Central memory CD4-positive, alpha-beta T cell (primary cell): ENCODE data around the gene CD3E.

Source experiments
- DNase-seq: peaks from one replicate; pipeline ENCODE4 v3.0.0; 2022
- total RNA-seq, 3 experiments: gene quantifications; one replicate each; lab custom pipeline; 2026; lab: John Stamatoyannopoulos, UW

CD3E gene
- 139 to 162 (median 146) reads per million in 3 experiments for total RNA-seq

GRCh38 chr11:118304568-118305248 lies at the start of gene CD3E:
Gene CD3E, plus strand, starts transcription at chr11:118304730. Its CDS starts 223 bp downstream, at chr11:118304953.
- peak; percentile 77 for DNase-seq

DNA sequence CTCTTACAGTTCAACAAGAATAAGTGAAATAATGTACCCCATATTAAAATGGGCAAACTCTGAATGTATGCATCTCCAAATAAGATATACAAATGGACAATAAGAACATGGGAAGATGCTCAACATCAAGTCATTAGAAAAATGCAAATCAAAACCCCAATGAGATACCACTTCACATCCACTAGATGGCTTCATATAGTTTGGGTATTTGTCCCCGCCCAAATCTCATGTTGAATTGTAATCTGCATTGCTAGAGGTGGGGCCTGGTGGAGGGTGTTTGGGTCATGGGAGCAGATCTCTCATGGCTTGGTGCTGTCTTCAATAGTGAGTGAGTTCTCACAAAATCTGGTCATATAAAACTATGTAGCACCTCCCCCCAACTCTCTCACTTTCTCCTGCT lies 46.1 kb upstream of the CD3E start:
- no peak for DNase-seq

- no peak for DNase-seq
These were observed 45.4 kb upstream of the CD3E start for GRCh38 chr11:118259138-118259537.

- DNase-seq = peak; percentile 32
These were observed 44.2 kb upstream of the CD3E start for GRCh38 chr11:118260353-118260752.

DNA sequence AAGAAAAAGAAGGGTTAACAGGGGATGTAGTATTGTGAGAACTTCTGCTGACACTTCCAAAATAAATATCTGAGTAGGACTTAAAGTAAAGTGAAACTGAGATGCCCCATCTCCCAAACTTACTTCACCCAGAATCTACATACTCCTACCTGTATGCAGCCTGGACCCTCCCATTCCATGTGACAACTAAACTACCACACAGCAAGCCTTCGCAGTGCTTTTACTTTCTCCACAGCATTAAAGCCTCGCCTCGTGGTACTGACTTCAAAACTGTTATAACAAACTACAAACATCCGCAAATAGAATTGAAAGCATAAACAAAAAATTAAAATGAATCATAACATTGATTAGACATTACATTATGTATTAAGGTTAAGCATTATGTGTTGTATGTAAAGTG lies 41.4 kb upstream of the CD3E start:
- no peak for DNase-seq

GRCh38 chr11:118263695-118264568 lies 40.6 kb upstream of the CD3E start, which contains the start of gene MPZL2:
Gene MPZL2, minus strand, starts transcription at chr11:118264297. Its CDS starts 144 bp downstream, at chr11:118264153.
- DNase-seq = no peak

GRCh38 chr11:118264569-118265465 lies 39.7 kb upstream of the CD3E start:
- no peak for DNase-seq

GRCh38 chr11:118265954-118266353 lies 38.6 kb upstream of the CD3E start:
- DNase-seq = no peak

DNA sequence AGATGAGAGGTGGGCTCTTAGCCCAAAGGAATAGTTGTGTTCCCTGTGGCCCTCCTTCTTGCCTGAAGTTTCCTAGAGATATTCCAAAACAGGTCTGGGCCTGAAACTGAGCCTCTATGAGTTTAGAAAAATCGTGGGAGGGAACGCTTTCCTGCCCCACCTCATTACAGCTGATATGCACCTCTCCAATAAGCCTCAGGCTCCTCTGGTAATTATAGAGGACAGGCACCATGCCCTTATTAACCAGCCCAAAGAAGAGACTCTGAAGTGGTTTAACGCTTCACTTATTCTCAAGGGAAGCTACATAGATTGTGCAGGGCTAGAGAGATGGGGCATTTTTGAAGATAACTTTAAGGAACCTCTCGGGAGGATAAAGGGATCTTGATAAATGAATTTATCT lies 37.0 kb upstream of the CD3E start:
- no peak for DNase-seq

- DNase-seq = no peak
These were observed 32.5 kb upstream of the CD3E start for GRCh38 chr11:118272001-118272400.

DNA sequence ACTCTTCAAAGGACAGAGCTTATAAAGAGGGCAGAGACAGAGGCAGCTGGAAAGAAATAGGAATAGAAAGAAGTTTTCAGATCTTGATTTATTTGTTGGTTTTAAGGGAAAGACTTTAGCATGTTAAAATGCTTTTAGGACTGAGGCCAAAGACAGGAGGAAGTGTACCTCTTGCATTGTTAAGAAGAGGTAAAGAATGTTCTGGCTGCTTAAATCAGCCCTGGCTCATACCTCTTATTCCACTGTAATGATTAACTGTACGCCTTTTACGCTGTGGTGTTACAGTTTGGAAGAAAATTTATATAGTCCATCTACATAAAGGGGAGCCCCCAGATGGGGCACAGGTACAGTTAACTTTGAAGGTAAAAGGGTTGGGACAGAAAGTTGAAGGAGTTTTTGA lies 30.3 kb upstream of the CD3E start:
- no peak for DNase-seq

DNA sequence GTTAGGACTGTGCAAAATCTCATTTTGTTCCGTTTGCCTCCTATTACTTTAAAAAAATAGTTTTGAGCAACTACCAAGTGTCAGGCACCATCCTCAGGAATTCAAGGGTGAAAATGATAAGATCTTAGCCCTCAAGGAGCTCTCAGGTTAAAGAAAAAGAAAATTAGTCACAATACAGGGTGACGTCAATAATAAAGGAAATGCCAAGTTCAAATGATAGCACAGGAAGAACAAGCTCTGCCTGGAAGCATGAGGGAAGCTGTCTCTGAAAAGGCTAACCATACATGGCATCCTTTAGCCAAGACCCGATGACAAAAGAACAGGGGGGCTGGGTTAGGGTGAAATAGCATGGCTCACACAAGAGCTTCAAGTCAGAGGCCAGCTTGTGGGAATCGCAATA lies 29.4 kb upstream of the CD3E start:
- no peak for DNase-seq

DNA sequence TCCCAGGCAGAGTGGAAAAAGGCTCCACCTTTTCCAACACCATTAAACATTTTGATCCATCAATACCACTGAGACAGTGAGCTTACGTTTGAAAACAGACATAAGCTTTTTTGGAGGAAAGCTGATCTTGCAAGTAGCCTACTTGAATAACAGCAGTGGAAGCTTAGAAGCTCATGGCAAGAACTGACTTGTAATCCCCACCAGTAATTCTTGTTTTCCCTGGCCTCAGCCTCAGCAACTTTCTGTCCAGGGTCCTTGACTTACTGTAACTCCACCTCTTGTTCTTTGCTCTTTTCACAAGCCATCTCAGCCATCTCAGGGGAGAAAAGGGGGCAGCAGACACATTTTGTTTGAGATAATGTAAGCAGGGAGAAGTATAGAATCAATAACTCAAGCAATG lies 28.1 kb upstream of the CD3E start:
- DNase-seq = no peak

DNA sequence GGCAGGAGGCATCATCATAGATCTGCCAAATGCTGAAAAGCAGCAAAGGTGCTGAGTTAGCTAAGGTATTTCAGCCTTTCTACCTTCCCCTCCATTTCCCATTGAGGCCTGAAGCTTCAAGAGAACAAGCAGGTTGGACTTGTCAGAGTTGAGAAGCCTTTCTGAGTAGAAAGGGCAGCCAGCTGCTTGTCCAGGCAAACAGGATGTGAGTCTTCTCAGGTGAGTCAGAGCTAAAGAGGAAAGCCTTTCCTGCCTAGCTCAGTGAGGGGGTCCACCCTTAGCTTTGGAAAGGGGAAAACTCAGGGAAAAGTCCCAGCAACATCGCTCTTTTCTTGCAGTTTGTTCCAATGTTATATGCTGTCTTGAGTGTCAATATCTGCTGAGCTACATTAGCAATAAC lies 27.2 kb upstream of the CD3E start:
- DNase-seq = no peak

DNA sequence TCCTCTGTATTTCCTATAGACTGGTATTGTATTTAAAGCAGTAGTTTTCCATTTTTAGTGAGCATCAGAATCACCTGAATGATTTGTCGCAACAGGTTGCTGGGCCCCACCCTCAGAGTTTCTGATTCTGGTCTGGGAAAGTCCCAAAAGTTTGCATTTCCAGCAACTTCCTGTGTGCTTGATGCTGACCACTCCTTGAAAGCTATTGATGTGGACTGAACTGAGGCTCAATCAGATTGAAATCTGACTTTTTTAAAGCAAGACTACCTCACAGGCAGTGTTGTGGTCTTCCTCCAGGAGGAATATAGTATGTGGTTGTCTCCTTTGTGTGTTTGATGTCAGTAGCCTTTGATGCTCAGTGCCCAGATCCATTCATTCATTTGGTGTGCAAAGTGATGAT lies 23.2 kb upstream of the CD3E start:
- peak; percentile 23 for DNase-seq

GRCh38 chr11:118282606-118283005 lies 21.9 kb upstream of the CD3E start:
- no peak for DNase-seq

GRCh38 chr11:118283037-118283636 lies 21.4 kb upstream of the CD3E start:
- no peak for DNase-seq

DNA sequence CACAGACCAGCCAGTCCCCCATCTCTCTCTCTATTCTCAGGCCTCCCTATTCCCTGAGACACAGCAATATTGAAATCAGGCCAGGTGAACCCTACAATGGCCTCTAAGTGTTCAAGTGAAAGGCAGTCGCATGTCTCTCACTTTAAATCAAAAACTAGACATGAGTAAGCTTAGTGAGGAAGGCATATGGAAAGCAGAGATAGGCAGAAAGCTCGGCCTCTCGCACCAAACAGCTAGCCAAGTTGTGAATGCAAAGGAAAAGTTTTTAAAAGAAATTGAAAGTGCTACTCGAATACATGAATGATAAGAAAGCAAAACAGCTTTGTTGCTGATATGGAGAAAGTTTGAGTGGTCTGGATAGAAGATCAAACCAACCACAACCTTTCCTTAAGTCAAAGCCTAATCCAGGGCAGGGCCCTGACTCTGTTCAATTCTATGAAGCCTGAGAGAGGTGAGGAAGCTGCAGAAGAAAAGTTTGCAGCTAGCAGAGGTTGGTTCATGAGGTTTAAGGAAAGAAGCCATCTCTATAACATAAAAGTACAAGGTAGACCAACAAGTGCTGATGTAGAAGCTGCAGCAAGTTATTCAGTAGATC lies 20.7 kb upstream of the CD3E start:
- no peak for DNase-seq

- no peak for DNase-seq
These were observed 18.0 kb upstream of the CD3E start for GRCh38 chr11:118286545-118286944.

DNA sequence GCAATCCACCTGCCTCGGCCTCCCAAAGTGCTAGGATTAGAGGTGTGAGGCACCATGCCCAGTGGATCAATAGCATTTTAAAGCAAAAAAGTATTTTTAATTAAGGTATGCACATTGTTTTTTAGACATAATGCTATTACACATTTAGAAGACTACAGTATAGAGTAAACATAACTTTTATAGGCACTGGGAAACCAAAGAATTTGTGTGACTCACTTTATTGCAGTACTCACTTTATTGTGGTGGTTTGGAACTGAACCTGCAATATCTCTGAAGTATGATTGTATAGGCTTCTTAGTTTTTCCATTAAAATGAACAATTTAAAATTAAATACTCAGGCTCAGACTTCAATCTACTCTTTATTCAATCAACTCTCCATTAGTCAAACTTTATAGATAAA lies 17.5 kb upstream of the CD3E start:
- DNase-seq = no peak

GRCh38 chr11:118289401-118289800 lies 15.1 kb upstream of the CD3E start:
- DNase-seq = no peak

- DNase-seq = peak; percentile 44
These were observed 13.6 kb upstream of the CD3E start for GRCh38 chr11:118290923-118291322.
